Erythroblast (primary cell): Measurements from ENCODE around the gene ITPR3.

ENCODE experiments used
- GATA1 ChIP-seq: IDR thresholded peaks from 2 replicates; pipeline ENCODE4 v1.6.1; 2011; ENCODE audit warnings: low read depth, mild to moderate bottlenecking, control low read depth, low read length, moderate library complexity
- POLR2A ChIP-seq: IDR thresholded peaks from 2 replicates; pipeline ENCODE4 v1.6.1; 2011; ENCODE audit warnings: mild to moderate bottlenecking, low read length

- TF ChIP-seq POLR2A (no peak), GATA1 (no peak)
Observed at GRCh38 chr6:33663028-33663427, 41.9 kb downstream of the ITPR3 start.
